DMS53 (cell line): ENCODE measurements around the gene CHMP2B.
"Not testable (repeated sequence)": the region's sequence is repeated elsewhere in the genome, so short reads cannot be mapped to it uniquely, and the experiment has no call there.

Experiments
- DNase-seq: peaks from one replicate; lab custom pipeline; 2025; lab: John Stamatoyannopoulos, UW

The CHMP2B gene

DNA sequence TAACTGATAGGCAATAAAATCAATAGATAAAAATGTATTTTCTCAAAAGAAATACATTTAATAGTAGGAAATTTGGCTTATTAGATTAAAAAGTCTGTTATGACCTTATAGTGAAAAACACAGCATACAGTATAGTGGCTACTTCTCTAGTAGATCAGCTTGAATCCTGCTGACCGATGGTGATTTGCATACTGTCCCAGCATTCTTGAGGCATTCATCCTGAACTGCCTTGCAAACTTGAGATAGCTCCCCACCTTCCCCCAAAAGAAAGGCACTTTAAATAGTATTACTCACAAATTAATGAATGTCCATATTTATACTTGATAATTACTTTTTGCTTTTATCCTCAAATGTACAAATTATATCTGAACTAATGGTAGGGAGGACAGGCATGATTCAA, 6.7 kb downstream of the CHMP2B start:
- no peak for DNase-seq

DNA sequence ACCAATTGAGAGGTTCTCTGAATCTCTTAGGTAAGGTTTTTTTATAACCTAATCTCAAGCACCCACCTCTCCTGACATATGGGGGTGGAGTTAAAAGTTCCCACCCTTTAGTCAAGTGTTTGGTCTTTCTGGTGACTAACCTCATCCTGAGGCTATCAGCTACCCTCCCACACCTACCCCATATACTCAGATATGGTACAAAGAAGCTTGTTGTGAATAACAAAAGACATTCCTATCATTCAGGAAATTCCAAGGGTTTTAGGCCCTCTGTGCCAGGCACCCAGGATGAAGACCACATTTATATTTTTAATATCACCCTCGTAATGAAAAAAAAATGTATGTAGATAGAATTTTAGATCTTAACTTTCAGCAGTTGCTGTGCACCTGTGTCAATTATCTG, 9.0 kb downstream of the CHMP2B start:
- no peak for DNase-seq

DNA sequence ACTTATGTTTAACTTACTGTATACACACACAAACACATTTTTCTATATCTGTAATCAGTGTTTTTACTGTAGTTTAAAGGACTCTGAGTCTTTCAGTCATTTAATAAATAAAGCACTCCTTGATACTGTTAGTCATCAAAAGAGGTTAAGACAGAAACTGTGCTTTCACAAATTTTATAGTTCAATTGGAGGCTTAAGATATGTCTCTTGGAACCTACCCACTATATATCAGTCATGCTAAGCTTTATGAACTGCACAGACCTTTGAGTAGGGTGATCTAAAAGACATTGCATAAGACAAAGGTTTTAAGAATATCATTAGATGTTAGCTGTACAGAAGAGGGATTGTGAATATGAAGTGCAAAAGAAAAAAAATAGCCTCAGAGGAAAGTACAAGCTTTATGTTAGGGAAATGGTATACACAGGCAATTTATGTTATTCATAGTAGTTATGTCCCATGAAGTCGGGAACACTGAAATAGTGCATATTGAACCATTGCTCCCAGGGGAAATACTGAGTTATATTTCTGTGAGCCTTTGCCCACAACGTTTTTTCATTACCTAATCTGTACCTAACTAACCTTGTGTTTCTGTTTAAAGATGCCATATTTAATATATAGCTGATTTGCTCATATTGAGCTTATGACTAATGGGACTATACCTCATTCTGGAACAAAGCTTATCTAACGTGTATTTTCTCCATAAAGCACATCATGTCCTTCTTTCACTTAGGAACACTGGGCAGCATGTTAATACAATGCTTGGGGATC, 19.7 kb downstream of the CHMP2B start:
- no peak for DNase-seq

DNA sequence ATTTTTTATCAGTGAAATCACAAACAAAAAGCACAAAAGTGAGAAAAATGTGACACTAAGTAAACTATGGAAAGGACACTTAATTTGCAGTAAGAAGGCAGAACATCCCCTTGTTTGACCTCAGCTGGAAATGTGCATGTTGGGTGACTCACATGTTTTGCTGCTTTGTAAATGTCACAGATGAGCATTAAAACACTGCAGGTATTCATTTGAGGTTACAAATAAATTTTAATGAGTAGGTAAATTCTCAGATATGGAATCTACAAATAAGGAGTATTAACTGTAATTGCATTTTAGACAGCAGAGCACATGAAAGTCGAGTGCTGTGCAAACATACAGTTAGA, 20.3 kb downstream of the CHMP2B start:
- peak; percentile 0 for DNase-seq

DNA sequence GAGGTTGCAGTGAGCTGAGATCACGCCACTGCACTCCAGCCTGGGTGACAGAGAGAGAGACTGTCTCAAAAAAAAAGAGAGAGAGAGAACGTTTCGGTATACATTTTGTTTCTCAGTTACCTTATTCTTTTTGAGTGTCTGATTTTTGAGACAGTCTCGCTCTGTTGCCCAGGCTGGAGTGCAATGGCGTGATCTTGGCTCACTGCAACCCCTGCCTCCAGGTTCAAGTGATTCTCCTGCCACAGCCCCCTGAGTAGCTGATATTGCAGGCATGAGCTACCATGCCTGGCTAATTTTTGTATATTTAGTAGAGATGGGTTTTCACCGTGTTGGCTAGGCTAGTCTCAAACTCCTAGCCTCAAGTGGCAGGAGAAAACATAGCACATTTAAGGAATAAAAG, 21.1 kb downstream of the CHMP2B start:
- not testable (repeated sequence) for DNase-seq

DNA sequence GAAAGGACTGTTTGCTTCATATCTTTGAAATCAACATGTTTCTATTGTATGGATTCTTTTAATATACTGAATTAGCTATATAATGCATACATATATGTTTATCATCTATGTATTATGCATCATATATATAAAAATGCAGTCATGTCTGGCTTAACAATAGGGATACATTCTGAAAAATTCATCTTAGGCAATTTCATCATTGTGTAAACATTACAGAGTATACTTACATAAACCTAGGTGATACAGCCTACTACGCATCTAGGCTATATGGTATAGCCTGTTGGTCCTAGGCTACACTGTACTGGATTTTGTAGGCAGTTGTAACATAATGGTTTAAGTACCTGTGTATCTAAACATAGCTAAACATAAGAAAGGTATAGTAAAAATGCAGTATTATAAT, 21.7 kb downstream of the CHMP2B start:
- DNase-seq, result peak; percentile 0

DNA sequence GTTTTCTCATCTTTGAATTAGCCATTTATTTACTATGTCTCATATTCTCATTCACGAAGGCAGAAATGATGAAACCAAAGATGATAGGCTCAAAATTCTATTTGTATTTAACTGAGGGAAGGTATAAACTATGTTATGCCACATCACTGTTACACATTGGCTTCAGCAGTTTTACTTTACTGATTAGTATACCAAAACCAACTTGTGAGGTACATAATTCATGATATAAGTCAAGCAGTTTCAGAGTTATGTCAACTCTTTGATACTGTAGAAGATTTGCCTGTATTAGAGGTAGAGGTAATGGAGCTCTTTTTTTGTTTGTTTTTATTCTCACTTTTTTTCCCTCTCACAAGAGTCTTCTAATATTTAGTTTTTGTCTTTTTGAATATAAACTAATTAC, 22.9 kb downstream of the CHMP2B start:
- DNase-seq, result no peak

DNA sequence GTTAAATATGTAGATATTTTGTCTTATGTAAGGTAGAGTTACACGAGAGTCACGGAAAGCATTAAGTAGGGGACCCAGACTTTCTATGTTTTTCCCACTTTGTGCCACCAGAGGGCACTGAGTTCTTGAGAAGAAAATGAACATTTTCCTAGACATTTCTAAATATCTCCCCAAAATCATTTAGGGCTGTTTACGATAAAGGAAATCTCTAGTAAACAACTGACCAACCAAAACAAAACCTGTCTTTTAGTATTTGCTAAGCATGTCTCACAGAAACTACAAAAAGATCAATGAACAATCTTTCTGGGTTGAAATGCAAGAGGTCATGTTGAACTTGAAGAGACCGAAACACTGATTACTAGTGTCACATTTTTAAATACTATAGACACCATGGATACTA, 33.2 kb downstream of the CHMP2B start:
- DNase-seq, result peak; percentile 59

DNA sequence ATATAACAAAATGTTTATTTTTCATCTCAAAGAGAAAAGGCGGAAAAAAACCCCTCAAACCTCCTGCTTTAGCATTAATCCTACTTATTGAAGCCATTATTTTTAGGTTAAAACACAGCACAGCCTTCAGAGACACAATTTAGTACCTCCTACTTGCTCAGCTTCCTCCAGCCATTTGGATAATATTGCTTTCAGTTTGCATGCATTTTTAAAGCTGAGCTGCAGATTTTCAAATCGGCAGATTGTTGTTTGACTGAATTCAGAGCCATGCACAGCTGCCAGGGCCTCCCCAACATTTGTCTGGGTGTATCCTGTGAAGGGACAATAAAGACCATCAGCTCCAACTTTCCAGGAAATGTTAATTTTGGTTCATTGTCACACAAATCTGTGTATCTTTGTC, 34.8 kb downstream of the CHMP2B start:
- DNase-seq, result no peak

DNA sequence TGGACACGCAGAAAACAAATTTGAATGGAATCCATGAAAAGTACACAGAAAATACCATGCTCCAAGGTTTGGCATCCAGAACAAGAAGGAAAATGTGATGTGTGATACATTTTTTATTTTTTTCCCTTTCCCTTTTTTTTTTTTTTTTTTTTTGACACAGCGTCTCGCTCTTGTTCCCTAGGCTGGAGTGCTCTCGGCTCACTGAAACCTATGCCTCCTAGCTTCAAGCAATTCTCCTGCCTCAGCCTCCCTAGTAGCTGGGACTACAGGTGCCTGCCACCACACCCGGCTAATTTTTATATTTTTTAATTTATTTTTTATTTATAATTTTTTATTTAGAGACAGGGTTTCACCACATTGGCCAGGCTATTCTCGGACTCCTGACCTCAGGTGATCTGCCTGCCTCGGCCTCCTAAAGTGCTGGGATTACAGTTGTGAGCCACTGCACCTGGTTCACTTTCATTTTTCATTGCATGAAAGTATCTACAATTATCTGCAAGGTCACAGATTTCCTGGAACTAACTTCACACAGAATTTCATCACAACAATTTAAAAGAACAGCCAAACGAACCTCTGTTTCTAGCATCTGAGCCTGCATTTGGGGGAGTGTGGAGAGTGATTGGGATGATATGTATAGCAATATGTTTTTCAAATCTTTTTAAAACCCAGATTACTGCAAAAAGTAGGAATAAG, 41.0 kb downstream of the CHMP2B start:
- DNase-seq, result no peak

DNA sequence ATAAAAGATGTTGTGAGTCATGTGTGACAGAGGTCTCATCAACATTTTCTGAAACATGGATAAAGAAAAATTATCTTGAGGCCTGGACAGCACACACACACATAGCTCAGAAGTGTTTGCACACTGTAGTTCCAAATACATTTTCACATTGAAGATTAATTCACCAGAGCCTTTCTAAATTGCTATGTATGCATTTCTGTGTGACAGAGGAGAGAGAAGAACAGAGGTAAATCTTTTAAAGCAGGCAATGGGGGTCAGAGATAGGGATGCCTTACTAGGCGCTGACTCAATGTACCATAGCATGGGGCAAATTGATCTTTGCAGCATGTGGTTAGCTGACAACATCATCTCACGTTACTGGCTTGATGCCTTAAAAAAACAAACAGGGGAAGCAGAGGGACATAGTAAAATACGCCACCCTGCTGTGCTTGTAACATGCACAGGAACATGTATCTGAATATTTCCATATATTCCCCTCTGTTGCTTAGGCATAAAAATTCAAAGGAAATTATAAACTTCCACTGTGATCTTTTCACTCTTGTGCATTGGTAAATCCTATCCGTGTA, 41.6 kb downstream of the CHMP2B start:
- no peak for DNase-seq

DNA sequence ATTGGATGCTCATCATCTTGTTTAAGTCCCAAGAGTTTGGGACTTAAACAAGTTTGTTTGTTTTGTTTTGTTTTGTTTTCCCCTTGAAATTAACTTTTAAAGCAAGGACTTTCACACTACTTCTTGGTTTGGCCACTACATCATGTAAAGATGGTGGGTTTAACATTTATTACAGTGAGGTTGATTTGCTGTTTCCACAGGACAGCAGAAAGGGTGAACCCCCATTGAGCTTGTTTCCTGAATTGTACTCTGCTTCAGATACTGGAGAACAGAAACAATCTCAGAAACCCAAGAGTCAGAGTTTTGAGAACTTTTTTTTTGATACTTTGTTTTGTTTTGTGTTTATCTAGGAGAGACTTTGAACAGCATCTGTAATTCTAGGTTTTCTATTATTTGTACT, 42.6 kb downstream of the CHMP2B start:
- no peak for DNase-seq

DNA sequence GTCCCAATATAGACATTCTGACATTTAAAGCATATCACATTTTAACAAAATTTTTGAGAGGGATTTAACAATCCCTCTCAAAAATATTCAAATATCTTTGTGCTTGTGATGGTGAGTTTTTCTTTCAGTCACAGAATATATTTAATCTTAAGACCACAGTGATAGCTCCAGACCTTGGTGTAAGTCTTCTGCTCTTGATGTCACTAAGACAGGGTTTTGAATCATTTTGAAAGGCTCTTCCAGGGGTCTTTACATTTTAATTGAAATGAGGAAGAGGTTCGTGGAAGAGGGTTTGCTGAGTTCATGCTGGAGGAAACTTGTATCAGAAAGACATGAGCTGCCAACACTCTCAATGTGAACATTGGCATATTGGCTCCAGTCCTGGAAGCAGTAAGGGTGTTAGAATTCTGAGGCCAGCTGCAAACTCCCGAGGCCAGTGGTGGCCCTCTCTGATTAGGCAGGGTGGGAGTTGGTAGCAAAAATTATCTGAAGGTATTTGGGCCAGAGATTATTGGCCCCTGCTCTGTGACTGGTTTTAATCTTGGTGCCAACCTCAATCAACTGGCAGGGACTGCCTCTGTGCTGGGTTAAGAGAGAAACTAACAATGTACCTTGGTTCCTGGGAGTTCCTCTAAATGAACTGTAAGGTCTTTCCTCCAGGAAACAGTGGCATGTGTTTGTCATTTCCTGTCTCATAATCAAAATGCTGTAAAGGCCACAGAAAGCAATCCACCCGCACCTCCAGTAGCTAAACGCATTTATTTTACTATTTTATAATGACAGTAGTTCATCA, 44.0 kb downstream of the CHMP2B start:
- no peak for DNase-seq

DNA sequence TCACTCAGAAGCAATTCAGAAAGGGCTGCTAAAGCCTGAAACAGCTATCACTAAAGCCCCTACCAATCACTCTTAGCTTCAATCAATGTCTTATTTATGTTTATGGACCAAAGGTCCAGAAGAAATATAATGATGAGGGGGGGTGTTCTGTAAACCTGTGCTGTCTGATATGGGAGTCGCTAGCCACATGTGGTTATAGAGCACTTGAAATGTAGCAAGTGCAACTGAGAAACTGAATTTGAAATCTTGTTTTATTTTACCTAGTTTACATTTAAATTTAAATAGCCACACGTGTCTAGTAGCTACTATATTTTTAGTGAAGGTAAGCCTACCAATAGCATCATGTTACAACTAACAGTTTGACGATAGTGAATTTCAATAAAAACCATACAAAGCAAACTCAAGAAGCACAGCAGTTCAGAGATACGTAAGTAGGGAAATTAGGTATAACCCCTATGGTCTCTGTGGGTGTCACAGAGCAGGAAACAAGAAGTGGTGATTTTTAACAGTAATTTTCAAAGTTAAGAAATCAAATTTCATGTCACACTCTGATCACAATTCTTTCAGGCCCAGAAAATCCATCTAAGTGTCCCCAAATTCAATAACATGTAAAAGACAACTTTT, 45.7 kb downstream of the CHMP2B start:
- DNase-seq, result no peak

DNA sequence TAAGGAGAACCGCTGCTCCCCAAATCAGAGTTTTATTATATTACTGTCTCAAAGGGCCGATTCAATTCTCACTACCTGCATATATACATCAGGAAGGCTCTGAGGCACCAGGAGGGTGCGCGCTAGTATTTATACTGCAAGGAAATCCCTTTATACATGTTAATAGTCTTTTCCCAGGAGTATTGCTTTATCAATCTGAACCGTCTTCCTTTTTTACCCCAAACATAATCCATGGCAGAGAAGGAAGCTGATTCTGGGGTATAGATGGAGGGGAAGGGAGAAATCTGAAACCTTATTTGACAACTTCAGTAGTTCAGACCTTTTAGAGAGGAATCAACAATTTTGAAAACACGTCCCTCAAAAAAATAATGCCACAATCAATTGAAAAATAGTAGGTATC, 49.4 kb downstream of the CHMP2B start, which contains the start of gene POU1F1:
TSS of gene POU1F1 (minus strand) at position 101 of the 400 bp plus-strand sequence. CDS start 122 bp downstream, outside the sequence.
- no peak for DNase-seq

DNA sequence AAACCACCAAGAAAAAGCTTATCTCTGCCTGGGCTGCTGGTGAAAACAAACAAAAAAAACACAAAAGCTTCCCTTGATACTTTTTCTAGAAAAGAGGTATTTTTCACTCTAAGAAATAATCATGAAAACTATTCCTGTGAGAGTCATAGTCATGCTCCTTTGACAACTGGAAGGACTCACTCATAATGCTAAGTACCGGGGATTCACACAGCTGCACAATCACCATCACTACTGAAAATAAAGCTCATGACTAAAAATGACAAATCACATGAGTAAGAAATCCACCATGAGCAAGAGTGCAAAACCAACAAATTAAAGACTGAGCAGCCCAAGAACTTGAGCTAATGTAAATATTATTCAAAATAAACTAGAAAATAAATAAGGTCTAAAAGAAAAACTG, 59.9 kb downstream of the CHMP2B start:
- peak; percentile 0 for DNase-seq

DNA sequence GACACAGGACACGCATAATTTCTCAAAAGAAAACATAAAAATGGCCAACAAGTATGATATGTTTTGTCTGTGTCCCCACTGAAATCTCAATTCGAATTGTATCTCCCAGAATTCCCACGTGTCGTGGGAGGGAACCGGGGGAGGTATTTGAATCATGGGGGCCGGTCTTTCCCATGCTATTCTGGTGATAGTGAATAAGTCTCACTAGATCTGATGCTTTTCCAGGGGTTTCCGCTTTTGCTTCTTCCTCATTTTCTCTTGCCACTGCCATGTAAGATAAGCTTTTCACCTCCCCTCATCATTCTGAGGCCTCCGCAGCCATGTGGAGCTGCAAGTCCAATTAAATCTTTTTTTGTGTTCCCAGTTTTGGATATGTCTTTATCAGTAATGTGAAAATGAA, 61.3 kb downstream of the CHMP2B start:
- DNase-seq, result no peak

DNA sequence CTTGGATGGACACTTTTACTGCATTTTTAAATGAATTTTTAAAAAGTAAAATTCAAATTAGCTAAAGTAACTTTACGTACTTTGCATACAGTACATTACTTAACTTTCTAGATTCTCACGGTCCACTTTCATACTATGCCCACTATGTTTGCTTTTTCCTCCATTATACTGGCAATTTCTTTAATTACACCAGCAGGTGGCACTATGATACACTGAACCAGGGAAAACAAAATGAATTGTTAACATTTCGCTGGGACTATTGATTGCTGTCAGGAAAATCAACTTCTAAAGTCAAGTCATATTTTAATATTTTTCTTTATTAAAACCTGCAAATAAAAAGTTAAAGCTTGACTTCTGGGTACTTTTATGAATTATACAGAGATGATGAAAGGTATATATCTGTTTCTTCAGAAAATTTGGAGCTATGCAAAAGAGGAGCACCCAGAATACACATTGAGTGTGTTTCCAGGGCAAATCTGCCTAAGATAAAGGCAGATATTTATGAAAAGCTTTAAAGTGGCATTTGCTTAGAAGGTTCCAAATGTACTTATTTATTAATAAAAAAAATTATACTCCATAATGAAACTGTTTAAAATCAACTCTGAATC, 71.1 kb downstream of the CHMP2B start:
- DNase-seq, result peak; percentile 33

DNA sequence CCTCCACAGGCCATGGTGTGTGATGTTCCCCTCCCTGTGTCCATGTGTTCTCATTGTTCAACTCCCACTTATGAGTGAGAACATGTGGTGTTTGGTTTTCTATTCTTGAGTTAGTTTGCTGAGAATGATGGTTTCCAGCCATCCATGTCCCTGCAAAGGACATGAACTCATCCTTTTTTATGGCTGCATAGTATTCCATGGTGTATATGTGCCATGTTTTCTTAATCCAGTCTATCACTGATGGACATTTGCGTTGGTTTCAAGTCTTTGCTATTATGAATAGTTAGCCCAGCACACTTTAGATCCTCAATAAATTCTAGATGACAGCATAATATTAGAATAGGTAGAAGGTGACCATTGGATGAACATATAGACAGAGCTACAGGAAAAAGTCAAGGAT, 77.9 kb downstream of the CHMP2B start:
- DNase-seq, result not testable (repeated sequence)
